A673 (cell line): ENCODE results near the gene PER3. TPM values are rescaled to one million over a fixed set of nuclear protein-coding genes. Genes with fewer than 3 reads are reported as not detected.

ENCODE experiments used
- BruUV-seq: library from RNA; stranded (reverse); fragments of 400-500 nt; replicated peaks from 2 replicates; lab custom pipeline; 2021; lab: Mats Ljungman, UMichigan
- CTCF ChIA-PET: fragments of 300-600 bp; sonication (Branson Sonifier 250); formaldehyde crosslinking; loops from one replicate; lab custom pipeline; 2022; ENCODE audit warnings: antibody characterized with exemption; lab: Charles Lee
- POLR2A ChIA-PET: fragments of 300-600 bp; sonication (Branson Sonifier 250); formaldehyde crosslinking; loops from one replicate; lab custom pipeline; 2022; ENCODE audit warnings: antibody characterized with exemption; ENCODE audit not compliant: low non-redundant PET; lab: Charles Lee
- DNase-seq: peaks from one replicate; pipeline ENCODE4 v3.0.0-alpha.2; 2015; ENCODE audit warnings: low spot score
- H3K27ac ChIP-seq: fragments of 200-600 bp; sonication (generic); 2 replicates; pipeline ENCODE4 v1.5.1; 2016; ENCODE audit warnings: mixed run types, low read depth, mild to moderate bottlenecking, mixed read lengths, antibody characterized with exemption, low read length; ENCODE audit not compliant: poor library complexity, severe bottlenecking
- H3K27me3 ChIP-seq: fragments of 200-600 bp; sonication (generic); replicated peaks from 2 replicates; pipeline ENCODE4 v1.6.1; 2017; ENCODE audit warnings: mixed run types, low read depth, mild to moderate bottlenecking, mixed read lengths, antibody characterized with exemption, low read length; ENCODE audit not compliant: insufficient read depth, poor library complexity
- H3K36me3 ChIP-seq: fragments of 200-600 bp; sonication (generic); 2 replicates; pipeline ENCODE4 v1.6.1; 2016; ENCODE audit warnings: mixed run types, mild to moderate bottlenecking, mixed read lengths, antibody characterized with exemption, low read length; ENCODE audit not compliant: insufficient read depth, poor library complexity, severe bottlenecking
- H3K4me1 ChIP-seq: fragments of 200-600 bp; sonication (generic); 2 replicates; pipeline ENCODE4 v1.6.1; 2017; ENCODE audit warnings: mixed run types, mild to moderate bottlenecking, mixed read lengths, antibody characterized with exemption, low read length; ENCODE audit not compliant: insufficient read depth, poor library complexity, severe bottlenecking
- H3K4me3 ChIP-seq: fragments of 200-600 bp; sonication (generic); 2 replicates; pipeline ENCODE4 v1.5.1; 2016; ENCODE audit warnings: low read depth, mixed run types, mild to moderate bottlenecking, mixed read lengths, low read length; ENCODE audit not compliant: poor library complexity, severe bottlenecking
- H3K9me3 ChIP-seq: fragments of 200-600 bp; sonication (generic); 2 replicates; pipeline ENCODE4 v1.6.1; 2016; ENCODE audit warnings: mixed run types, low read depth, mild to moderate bottlenecking, mixed read lengths, antibody characterized with exemption, low read length; ENCODE audit not compliant: poor library complexity, severe bottlenecking
- EZH2 ChIP-seq: fragments of 200-600 bp; sonication (generic); IDR thresholded peaks from 2 replicates; pipeline ENCODE4 v1.6.1; 2017; ENCODE audit warnings: borderline replicate concordance, low read depth, mild to moderate bottlenecking, mixed read lengths, antibody characterized with exemption, low read length; ENCODE audit not compliant: poor library complexity, severe bottlenecking
- intact Hi-C: fragments of 100-400 bp; cut with micrococcal nuclease; formaldehyde crosslinking; loops from one replicate; pipeline ENCODE4 v1.10.0; 2022; ENCODE audit not compliant: unreplicated experiment
- total RNA-seq: library from RNA; stranded (reverse); gene quantifications from 2 replicates; pipeline ENCODE4 v1.2.3, GENCODE V29; 2021
- TF ChIP-seq, protein P1 (sequence below): fragments of 300-800, 200-600 bp; sonication (generic); conservative IDR thresholded peaks from 2 replicates; pipeline ENCODE4 v1.5.1; 2017; ENCODE audit warnings: low read depth, mild to moderate bottlenecking, antibody characterized with exemption, low read length, moderate library complexity, mixed read lengths

PER3 gene
- total RNA-seq, 1 experiment from 2014 or later: 4.1 TPM

DNA sequence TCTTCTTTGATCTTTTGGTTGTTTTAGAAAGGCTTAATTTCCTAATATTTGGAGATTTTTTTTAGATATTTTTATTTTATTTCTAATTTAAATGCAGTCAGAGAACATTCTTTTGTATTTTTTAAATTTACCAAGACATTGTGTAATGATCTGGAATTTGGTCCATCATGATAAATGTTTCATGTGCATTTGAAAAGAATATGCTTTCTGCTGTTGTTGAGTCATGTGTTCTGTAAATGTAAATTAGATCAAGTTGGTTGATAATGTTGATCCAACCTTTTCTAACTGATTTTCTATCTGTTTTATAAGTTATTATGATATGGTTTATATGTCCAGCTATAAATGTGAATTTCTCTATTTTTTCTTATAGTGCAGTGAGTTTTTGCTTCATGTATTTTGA, 48.9 kb downstream of the PER3 start:
- no peaks in the 10 kb centered on the region for H3K4me1 ChIP-seq
- H3K36me3 ChIP-seq: peaks cover 3% of the 10 kb centered on the region
- CTCF ChIA-PET: no interaction called here
- H3K27me3 ChIP-seq: no peaks in the 10 kb centered on the region
- H3K4me3 ChIP-seq: no peak overlapping the region
- intact Hi-C loops: no loop called here
- no peaks in the 10 kb centered on the region for H3K9me3 ChIP-seq
- no peak for TF ChIP-seq EZH2
- TF ChIP-seq, protein P1, sequence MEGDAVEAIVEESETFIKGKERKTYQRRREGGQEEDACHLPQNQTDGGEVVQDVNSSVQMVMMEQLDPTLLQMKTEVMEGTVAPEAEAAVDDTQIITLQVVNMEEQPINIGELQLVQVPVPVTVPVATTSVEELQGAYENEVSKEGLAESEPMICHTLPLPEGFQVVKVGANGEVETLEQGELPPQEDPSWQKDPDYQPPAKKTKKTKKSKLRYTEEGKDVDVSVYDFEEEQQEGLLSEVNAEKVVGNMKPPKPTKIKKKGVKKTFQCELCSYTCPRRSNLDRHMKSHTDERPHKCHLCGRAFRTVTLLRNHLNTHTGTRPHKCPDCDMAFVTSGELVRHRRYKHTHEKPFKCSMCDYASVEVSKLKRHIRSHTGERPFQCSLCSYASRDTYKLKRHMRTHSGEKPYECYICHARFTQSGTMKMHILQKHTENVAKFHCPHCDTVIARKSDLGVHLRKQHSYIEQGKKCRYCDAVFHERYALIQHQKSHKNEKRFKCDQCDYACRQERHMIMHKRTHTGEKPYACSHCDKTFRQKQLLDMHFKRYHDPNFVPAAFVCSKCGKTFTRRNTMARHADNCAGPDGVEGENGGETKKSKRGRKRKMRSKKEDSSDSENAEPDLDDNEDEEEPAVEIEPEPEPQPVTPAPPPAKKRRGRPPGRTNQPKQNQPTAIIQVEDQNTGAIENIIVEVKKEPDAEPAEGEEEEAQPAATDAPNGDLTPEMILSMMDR: no peak
- no peak for DNase-seq
- H3K27ac ChIP-seq: no peak overlapping the region
- BruUV-seq: no TSS peak
- POLR2A ChIA-PET: interaction anchor here (0.5 kb wide), 1 partner anchor 1130 kb away, joined by 3 read pairs; no protein-coding TSS in a partner anchor

DNA sequence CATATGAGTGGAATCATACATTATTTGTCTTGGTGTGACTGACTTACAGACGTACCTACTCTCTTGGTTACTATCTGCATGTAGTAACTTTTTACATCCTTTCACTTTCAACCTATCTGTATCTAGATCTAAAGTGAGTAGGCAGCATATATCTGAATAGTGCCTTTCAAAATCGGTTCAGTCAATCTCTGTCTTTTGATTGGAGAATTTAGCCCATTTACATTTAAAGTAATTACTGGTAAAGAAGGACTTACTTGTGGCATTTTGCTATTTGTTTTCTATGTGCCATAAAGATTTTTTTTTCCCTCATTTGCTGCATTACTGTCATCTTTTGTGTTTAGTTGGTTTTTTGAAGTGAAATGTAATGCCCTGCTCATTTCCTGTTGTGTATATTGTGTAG, 54.6 kb downstream of the PER3 start:
- intact Hi-C loops: no loop called here
- Histone ChIP-seq H3K4me1 (no peaks in the 10 kb centered on the region), H3K4me3 (no peak overlapping the region), H3K27ac (no peak overlapping the region), H3K36me3 (peaks cover 6% of the 10 kb centered on the region), H3K27me3 (no peaks in the 10 kb centered on the region), H3K9me3 (peaks cover 11% of the 10 kb centered on the region)
- no TSS peak for BruUV-seq
- TF ChIP-seq, protein P1: no peak
- TF ChIP-seq EZH2: no peak
- ChIA-PET CTCF (interaction anchor here (0.5 kb wide), 1 partner anchor 34 kb away, joined by 9 read pairs; no protein-coding TSS in a partner anchor), POLR2A (no interaction called here)
- DNase-seq: no peak

DNA sequence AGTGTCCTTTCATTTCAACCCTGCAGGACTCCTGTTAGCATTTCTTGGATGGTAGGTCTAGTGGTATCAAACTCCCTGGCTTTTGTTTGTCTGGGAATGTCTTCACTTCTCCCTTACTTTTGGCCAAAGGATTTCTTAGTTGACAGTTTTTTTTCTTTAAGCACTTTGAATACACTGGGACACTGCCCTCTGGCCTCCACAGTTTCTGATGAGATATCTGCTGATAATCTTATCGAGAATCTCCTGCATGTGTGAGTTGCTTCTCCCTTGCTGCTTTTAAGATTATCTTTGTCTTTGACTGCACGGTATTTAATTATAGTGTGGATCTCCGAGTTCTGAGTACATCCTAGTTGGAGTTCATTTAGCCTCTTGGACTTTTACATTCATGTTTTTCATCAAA, 55.4 kb downstream of the PER3 start:
- H3K36me3 ChIP-seq: peaks cover 6% of the 10 kb centered on the region
- peaks cover 11% of the 10 kb centered on the region for H3K9me3 ChIP-seq
- ChIA-PET CTCF (no interaction called here), POLR2A (interaction anchor here (0.5 kb wide), 1 partner anchor 171 kb away, joined by 8 read pairs; no protein-coding TSS in a partner anchor)
- TF ChIP-seq, protein P1: no peak
- TF ChIP-seq EZH2: no peak
- H3K27me3 ChIP-seq: no peaks in the 10 kb centered on the region
- no peak overlapping the region for H3K27ac ChIP-seq
- no peaks in the 10 kb centered on the region for H3K4me1 ChIP-seq
- DNase-seq: no peak
- H3K4me3 ChIP-seq: no peak overlapping the region
- intact Hi-C loops: no loop called here
- BruUV-seq: no TSS peak
